Thyroid gland (tissue), 4 donors: ENCODE measurements around the gene BCAT1.

Experiments used
- POLR2A ChIP-seq, 2 donors: fragments of 450-650 bp; IDR thresholded peaks; one replicate each; pipeline ENCODE4 v1.6.1; 2017; ENCODE audit warnings: antibody characterized with exemption in 2 of 2, mild to moderate bottlenecking in 2 of 2, moderate library complexity in 1 of 2
- TF ChIP-seq, protein P1 (sequence below), 6 experiments: fragments of 200-600 bp in 3 of 6; fragments of 450-650 bp in 3 of 6; sonication (generic) in 3 of 6; IDR thresholded peaks; one replicate each; pipeline ENCODE4 v1.5.1; 2016 to 2019; ENCODE audit warnings: antibody characterized with exemption in 6 of 6, mild to moderate bottlenecking in 2 of 6, inconsistent platforms in 1 of 6, moderate library complexity in 1 of 6

DNA sequence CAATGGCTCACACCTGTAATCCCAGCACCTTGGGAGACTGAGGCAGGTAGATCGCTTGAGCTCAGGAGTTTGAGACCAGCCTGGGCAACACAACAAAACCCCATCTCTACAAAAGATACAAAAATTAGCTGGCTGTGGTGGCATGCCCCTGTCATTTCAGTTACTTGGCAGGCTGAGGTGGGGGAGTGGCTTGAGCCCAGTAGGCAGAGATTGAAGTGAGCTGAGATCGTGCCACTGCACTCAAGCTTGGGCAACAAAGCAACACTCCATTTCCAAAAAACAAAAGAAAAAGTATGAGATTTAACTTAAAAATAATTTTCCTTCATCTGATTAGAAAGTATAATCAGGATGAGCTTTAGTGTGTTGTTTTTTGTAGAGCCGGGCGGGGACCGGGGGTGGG lies 47.9 kb upstream of the BCAT1 start:
- TF ChIP-seq, protein P1, sequence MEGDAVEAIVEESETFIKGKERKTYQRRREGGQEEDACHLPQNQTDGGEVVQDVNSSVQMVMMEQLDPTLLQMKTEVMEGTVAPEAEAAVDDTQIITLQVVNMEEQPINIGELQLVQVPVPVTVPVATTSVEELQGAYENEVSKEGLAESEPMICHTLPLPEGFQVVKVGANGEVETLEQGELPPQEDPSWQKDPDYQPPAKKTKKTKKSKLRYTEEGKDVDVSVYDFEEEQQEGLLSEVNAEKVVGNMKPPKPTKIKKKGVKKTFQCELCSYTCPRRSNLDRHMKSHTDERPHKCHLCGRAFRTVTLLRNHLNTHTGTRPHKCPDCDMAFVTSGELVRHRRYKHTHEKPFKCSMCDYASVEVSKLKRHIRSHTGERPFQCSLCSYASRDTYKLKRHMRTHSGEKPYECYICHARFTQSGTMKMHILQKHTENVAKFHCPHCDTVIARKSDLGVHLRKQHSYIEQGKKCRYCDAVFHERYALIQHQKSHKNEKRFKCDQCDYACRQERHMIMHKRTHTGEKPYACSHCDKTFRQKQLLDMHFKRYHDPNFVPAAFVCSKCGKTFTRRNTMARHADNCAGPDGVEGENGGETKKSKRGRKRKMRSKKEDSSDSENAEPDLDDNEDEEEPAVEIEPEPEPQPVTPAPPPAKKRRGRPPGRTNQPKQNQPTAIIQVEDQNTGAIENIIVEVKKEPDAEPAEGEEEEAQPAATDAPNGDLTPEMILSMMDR (IDR thresholded peaks at IDR 0.05) = no peak
- no peak for TF ChIP-seq POLR2A (IDR thresholded peaks at IDR 0.05)
